ENCODE data around the gene ENTPD6.
A peak's percentile ranks its signal among the peaks of the same experiment; 100 is the strongest.

The ENTPD6 gene

DNA sequence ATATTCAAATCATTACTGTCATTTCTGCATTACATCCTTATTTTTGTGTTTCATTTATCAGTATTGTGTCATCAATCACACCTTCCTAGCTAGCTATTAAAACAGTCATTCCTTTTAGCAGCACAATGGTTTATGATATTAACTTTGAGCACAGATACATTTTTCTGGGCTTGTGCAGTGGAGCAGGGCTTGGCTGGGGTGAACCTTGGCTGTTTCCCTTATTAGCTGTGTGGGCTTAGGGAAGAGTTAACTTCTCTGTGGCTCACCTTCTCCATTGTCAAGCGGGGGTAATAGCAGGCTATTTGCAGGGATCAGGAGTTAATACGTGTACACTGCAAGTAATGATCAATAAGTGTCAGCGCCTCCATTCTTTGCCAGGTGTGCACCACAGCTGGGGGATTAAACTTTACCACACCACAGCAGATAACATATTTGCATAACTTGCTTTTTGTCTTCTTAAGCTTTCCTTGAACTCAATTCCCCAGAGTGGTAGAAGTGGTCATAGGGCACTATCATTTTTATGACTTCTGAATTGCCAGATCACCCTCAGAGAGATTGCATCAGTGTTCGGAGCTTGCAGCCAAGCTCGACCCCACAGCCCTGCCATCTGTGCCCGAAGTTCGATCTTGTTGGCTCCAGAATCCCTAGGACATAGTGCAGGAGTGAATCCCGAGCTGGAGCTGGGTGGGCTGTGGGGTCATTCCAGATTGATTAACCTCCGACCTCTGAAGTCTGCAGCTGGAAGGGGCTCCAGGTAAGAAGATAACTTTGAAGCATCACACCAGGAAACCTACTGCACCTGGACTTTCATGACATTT, 50.9 kb downstream of the ENTPD6 start:
- TF ChIP-seq, protein P1, sequence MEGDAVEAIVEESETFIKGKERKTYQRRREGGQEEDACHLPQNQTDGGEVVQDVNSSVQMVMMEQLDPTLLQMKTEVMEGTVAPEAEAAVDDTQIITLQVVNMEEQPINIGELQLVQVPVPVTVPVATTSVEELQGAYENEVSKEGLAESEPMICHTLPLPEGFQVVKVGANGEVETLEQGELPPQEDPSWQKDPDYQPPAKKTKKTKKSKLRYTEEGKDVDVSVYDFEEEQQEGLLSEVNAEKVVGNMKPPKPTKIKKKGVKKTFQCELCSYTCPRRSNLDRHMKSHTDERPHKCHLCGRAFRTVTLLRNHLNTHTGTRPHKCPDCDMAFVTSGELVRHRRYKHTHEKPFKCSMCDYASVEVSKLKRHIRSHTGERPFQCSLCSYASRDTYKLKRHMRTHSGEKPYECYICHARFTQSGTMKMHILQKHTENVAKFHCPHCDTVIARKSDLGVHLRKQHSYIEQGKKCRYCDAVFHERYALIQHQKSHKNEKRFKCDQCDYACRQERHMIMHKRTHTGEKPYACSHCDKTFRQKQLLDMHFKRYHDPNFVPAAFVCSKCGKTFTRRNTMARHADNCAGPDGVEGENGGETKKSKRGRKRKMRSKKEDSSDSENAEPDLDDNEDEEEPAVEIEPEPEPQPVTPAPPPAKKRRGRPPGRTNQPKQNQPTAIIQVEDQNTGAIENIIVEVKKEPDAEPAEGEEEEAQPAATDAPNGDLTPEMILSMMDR (IDR thresholded peaks at IDR 0.05; ENCODE audit: insufficient read depth, missing control alignments) = no peak
- FAIRE-seq = no peak
- DNase-seq (ENCODE audit: insufficient read length, low spot score) = no peak

DNA sequence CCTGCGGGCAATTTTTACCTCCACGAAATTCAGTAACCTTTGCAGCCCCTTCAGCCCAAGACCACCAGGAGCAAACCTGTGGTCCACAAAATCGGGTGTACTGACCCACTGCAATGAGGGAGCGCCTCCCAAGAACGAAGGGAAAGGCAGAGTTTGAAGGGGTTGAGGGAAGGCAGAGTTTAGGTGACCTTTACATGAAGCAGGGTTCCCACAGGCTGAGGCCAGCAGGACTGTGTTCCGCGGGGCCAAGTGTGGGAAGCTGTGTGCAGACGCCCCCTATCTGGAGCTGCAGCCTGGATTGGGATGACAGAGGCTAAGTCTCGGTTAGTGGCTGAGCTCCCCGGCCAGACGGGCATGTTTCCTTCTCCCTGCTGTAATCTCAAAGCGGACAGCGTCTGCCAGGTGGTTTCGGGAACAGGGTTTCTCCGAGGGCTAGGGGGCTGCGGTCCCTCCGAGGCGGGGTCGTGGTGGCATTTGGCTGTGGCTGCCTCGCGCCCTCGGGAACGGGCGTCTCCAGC, 51.5 kb downstream of the ENTPD6 start:
- DNase-seq (ENCODE audit: insufficient read length, low spot score) = no peak
- FAIRE-seq = no peak
- TF ChIP-seq, protein P1 (IDR thresholded peaks at IDR 0.05; ENCODE audit: insufficient read depth, missing control alignments) = peak; percentile 66

DNA sequence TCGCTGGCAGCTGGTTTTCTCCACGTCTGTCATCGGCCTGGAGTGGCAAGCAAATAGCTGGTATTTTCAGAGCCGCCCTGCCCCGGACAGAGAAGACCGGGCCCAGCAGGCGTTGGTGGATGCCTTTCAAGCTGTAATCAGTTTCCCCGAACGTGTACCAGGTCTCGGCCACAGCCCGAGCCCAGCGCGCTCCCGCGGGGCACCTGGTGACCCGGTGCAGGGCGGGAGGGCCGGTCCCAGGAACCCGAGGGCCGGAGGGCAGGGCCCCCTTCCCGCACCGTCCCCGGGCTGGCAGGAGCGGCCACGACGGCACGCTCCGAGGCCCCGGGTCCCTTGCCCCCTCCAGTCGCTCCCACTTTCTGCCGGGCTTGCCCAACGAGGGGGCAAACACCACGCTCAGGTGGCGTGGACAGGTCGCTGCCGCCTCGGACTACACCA, 52.0 kb downstream of the ENTPD6 start:
- FAIRE-seq (no peak), DNase-seq (ENCODE audit: insufficient read length, low spot score) (no peak)
- TF ChIP-seq, protein P1 (IDR thresholded peaks at IDR 0.05; ENCODE audit: insufficient read depth, missing control alignments) = no peak

DNA sequence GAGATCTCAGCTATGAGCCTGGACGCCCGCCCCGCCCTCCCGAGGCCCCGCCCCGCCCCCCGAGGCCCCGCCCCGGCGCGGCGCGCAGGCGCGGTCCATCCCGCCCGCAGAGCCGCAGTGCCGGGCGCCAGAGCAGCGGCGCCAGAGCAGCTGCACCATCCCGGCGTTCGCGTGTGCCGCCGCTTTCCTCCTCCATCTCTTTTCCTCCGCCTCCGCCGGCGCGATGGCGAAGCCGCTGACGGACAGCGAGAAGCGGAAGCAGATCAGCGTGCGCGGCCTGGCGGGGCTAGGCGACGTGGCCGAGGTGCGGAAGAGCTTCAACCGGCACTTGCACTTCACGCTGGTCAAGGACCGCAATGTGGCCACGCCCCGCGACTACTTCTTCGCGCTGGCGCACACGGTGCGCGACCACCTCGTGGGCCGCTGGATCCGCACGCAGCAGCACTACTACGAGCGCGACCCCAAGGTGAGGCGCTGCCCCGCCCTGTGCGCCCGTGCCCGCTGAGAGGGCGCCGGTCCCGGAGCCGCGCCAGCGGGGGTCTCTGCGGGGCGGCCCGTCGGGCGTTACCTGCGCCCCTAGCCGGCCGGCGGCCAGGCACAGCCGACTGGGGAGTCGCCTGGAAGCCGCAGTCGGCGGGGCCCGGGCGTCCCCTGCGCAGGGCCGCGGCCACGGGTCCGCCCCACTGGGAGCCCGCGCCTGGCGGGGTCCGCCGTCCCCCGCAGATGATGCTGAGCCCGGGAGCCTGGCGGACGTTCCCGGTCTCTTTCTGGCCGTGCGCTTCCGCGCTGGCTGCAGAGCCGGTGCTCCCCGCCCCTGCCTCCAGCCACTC, 52.7 kb downstream of the ENTPD6 start, which contains the start of gene PYGB:
TSS of gene PYGB (plus strand) at position 130 of the 830 bp plus-strand sequence. CDS start at position 224, 94 bp downstream.
- TF ChIP-seq, protein P1 (IDR thresholded peaks at IDR 0.05; ENCODE audit: insufficient read depth, missing control alignments) = no peak
- no peak for FAIRE-seq

DNA sequence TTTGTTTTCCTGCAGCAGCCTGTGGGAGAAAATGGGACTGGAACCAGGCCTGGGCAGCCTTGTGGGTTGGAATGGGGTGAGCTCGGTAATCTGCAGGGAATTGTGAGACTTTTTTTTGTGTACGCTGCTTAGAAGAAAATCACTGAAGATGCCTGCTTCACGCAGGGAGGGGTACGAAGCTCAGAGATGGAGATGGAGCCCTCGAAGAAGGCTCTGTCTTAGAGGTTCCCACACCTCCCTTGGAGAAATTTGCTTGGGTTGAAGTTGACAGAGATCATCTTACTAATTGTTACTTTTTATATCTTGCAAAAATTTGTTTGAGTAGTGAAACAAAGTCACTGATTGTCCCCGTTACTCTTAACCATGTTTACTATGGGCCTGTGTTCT, 53.3 kb downstream of the ENTPD6 start:
- no peak for DNase-seq (ENCODE audit: insufficient read length, low spot score)
- FAIRE-seq = no peak
- TF ChIP-seq, protein P1 (IDR thresholded peaks at IDR 0.05; ENCODE audit: insufficient read depth, missing control alignments) = no peak

More for the DNA sequence above, 52.7 kb downstream of the ENTPD6 start, which contains the start of gene PYGB:
- peak; percentile 51 for DNase-seq (ENCODE audit: insufficient read length, low spot score)

DNA sequence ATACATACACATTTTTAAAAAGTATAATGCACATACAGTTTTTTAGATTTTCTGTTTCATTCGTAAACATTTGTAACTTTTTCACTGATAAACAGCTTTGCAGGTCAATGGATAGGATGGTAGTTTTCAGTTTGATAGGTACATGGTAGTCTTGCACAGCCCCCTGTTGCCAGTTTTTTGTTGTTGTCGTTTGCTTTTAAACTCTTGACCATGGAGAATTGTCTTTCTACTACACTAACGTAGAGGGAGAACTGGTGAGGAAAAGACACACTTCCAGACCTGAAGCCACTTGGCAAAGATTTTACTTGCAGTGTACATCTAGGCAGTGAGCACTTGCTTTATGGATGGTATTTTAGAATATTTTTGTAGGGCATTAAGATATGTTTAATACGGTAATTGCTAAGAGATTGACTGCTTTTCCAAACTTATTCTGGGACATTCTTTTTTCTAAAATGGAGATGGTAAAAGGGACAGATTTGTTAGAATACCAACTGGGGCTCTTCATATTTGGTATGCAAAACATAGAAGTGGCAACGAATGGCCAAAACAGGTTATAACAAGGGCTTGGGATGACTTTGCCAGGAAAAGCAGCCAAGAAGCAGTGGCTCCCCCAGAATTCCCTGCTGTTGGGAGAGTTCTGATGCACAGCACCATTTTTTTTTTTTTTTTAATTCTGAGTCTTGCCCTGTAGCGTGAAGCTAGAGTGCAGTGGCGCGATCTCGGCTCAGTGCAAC, 53.9 kb downstream of the ENTPD6 start:
- TF ChIP-seq, protein P1 (IDR thresholded peaks at IDR 0.05; ENCODE audit: insufficient read depth, missing control alignments) = no peak
- FAIRE-seq = no peak
- no peak for DNase-seq (ENCODE audit: insufficient read length, low spot score)
